Embryonic facial prominence (tissue), 1 donor: ENCODE measurements around the gene GPX4.

Source experiments
- DNase-seq: peaks from one replicate; pipeline ENCODE4 v3.0.0-alpha.2; 2016; ENCODE audit errors: extremely low spot score

Gene GPX4

DNA sequence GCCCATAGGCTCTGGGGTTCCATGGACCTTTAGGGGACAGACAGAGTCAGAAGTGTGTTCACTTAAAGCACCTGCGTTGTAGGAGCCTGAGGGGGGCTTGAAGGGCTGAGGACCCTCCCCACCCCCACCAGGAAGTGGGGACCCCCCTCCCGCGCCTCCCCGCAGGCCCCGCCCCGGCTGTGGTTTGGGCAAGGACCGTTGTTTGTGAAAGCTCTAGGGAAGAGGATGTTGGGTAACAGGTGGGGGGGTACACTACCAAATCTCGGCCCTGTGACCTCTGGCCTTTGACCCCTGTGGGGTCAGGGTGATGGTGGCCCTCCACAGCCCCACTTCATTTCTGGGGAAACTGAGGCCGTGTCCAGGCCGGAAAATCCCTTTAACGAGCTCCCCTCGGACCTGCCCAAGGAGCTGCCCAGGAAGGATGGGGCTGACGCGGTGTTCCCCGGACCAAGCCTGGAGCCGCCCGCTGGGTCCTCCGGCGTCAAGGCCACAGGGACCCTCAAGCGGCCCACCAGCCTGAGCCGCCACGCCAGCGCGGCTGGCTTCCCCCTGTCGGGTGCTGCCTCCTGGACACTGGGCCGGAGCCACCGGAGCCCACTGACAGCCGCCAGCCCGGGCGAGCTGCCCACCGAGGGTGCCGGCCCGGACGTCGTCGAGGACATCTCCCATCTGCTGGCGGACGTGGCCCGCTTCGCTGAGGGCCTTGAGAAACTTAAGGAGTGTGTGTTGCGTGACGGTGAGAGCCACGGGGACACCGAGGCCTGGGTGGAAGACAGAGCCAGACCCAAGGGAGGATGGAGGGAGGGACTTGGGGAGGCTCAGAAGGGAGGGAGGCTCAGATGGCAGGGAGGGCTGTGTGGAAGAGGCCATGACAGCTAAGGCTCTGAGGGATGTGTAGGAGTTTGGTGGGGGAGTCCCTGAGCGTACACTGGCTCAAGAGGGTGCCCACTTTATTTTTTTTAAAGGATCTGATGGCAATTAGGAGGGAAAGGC is 35.5 kb upstream of the GPX4 start:
- DNase-seq = no peak

DNA sequence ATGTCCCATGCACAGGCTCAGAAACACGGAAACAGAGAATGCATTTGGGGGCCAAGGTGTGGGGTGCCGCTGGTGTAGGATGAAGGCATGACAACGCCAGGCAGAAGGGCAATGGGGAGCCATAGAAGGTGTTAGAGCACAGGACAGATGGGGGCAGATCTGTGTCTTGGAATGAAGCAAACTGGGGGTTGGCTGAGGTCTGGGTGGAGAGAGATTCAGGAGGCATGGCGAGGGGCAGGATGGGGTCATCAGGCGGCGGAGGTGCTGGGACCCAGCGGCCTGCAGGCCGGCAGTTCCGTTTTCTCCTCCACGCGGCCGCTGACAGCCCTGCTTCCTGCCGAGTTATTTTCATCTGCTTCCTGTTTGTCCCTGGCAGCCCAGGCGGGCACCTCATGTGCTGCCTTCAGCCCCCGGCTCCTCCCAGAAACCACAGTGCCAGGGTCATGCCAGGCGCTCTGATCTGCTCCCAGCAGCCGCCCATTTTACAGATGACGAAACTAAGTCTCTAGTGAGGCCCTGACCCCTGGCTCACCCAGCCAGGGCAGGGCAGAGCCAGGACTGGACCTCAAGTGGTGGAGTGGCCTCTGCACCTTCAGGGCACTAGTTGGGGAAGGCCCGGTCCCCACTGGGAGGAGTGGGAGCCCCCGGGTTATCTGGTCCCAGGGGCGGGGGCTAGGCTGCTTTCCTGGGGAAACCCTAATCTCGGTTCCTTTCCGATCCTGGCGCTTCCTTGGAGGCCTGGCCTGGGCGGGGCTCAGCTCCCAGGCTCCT is 34.6 kb upstream of the GPX4 start:
- DNase-seq = no peak

DNA sequence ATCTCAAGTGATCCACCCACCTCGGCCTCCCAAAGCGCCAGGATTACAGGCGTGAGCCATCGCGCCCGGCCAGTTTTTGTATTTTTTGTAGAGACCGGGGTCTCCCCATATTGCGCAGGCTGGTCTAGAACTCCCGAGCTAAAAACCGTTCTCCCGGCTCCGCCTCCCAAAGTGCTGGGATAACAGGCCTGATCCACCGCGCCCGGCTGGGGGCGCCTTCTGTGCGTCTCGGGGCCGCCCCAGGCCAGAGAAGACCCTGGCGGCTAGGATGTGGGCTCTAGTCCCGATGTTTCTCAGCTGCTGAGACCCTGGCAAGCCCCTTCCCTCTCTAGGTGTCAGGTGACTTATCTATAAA is 33.2 kb upstream of the GPX4 start:
- no peak for DNase-seq

DNA sequence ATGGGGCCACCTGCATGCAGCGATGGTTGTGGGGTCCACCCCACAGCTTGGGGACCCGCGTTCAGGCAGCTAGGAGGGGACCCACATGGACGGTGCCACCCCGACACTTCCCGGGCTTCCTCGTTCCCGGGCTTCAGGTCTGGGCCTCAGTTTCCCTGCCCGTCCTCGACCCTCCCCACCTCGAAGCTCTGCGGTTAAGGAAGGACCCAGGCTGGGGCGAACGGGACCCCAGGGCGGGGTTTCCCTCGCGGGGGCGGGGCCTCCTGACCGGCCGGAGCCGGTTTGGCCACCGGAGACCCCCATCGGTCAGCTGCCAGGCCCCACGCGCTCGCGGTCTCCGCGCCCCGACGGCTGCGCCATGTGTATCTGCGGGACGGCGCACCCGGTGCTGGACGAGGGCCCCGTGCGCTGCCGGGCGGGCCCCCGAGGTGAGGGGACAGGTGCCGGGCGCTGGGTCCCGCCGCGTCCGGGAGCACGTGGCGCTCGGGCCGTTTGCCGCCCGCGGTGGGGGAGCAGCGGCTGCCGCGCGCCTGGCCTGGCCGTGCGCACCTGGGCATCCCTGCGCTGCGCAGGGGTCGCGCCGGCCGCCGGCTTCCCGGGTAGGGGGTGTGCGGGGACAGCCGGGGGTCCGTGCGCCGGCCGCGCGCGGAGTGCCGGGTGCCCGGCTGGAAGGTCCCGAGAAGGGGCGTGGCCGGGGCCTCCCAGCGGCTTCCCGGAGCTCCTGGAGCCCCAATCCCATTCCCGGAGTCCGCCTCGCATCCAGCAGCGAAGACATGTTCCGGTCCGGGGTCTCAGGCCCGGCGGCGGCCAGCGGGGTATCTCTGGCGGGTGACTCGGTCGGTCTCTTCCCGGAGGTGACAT is 32.6 kb upstream of the GPX4 start:
- DNase-seq = no peak

DNA sequence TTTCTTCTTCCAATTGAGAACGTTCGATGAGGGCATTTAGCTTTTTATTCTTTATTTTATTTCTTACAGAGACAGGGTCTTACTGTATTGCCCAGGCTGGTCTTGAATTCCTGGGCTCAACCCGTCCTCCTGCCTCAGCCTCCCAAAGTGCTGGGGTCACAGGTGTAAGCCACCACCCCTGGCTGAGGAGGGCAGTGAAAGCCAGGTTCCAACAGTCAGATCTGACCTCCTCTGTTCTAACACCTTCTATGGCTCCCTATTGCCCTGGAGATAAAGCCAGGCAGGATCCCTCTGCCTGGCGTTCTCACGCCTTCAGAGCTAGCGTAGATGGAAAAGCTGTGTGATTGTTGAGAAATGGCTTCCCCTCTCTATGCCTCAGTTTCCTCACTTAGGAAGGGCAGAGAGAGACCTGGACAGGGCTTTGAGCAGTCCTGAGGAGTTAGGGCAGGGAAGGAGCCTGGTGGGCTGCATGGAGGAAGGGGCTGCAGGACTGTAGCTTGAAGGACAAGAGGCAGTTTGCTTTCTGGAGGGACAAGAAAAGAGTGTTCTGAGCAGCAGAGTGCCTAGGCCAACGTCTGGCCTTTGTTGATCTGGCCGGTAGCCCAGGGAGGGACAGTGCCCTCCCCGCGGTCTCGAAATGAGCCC is 31.3 kb upstream of the GPX4 start:
- no peak for DNase-seq

DNA sequence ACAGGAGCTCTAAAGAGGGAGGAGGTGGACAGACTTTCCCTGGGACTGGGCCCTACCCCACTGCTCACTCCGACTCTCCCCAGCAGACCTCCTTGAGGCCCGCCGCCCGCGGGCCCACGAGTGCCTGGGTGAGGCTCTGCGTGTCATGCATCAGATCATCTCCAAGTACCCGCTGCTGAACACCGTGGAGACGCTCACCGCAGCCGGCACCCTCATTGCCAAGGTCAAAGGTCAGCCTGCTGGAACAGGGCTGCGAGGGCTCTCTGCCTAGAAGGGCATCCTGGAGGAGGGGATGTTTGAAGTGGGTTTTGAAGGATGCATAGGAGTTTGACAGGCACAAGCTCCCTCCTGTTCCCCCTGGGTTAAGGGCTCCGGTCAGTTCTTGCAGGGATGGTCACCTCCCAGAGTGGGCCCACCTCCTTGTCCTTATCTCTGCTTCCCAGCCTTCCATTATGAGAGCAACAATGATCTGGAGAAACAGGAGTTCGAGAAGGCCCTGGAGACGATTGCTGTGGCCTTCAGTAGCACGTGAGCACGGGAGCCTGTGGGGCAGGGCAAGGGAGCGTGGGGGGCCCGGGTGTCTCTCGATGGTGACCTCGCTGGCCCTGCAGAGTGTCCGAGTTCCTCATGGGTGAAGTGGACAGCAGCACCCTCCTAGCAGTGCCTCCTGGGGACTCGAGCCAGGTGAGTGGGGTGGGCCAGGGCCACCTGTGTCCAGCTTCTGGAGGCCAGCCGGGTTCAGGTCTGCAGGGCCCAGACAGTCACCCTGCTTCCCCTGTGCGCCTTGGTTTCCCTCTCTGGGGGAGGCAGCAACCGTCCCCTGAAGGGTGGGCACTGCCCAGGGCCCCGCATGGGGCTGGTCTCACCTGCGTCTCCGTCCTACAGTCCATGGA is 30.5 kb upstream of the GPX4 start:
- no peak for DNase-seq

DNA sequence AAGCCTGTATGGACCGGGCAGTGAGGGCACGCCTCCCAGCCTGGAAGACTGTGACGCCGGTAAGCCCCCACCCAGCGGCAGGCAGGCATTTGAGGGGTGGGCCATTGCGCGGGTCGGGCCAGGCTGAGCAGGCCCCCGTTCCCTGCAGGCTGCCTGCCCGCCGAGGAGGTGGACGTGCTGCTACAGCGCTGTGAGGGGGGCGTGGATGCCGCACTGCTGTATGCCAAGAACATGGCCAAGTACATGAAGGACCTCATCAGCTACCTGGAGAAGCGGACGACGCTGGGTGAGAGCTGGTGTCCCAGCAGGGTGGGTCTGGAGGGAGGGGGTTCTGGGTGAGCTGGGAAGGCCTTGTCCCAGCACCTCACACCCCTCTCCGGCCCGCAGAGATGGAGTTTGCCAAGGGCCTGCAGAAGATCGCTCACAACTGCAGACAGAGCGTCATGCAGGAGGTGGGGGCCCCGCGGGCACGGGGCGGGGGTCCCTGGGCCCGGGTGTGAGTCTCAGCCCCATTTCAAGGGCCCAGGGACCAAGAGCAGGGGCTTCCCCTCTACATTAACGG is 29.8 kb upstream of the GPX4 start:
- DNase-seq = no peak

DNA sequence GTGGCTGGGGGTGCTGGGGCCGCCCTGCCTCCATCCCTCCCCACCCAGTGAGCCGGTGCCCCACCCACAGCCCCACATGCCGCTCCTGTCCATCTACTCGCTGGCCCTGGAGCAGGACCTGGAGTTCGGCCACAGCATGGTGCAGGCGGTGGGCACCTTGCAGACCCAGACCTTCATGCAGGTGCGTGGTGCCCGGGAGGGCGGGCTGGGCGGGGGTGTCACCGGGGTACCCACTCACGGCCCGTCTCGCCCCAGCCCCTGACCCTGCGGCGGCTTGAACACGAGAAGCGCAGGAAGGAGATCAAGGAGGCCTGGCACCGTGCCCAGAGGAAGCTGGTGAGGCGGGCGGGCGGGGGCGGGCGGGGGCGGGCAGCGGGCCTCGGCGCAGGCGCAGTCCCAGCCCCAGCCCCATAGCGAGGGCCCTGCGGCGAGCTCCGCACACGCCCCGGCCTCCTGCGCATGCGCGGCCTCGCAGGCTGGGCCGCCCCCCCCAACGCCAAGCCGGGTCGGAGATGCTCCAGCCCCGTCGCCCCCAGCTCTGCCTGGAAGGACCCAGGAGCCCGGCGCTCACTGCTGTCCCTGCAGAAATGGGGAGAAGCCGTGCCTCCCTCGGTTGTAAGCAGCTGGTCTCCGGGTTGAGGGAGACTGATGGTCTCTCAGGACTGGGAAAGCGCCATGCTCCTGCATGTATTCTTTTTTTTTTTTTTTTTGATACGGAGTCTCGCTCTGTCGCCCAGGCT is 29.1 kb upstream of the GPX4 start:
- DNase-seq = no peak

DNA sequence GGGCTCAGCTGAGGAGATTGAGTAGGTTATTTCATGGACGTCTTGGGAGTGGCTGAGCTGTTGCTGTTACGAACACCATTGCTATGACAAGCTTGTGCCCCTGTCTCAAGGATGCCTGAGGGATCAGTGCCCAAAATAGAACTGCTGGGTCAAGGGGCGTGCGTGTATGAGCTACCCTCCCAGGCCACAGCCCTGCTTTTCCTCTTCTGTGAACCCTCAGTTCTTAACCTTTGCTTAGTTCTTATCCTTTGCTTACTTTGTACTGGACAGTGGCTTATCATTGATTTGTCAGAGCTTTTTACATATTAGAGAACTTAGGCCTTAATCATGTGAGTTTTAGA is 27.8 kb upstream of the GPX4 start:
- DNase-seq = no peak

DNA sequence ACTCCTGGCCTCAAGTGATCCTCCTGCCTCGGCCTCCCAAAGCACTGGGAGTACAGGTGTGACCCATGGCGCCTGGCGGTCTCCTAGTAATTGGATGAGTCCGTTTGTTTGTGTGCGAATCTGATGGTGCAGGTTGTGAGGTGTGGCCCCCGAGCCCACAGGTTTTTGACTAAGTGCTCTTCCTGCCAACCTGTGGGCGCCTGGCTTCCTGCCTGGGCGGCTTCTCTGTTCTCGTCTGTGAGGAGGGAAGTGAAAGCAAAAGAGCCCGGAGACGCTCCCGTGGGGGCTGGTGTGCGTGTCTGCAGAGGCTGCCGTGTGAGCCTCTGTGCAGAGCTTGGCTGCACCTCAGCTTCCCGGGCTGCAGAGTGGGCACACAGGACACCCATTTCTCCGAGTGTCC is 26.8 kb upstream of the GPX4 start:
- DNase-seq = no peak

DNA sequence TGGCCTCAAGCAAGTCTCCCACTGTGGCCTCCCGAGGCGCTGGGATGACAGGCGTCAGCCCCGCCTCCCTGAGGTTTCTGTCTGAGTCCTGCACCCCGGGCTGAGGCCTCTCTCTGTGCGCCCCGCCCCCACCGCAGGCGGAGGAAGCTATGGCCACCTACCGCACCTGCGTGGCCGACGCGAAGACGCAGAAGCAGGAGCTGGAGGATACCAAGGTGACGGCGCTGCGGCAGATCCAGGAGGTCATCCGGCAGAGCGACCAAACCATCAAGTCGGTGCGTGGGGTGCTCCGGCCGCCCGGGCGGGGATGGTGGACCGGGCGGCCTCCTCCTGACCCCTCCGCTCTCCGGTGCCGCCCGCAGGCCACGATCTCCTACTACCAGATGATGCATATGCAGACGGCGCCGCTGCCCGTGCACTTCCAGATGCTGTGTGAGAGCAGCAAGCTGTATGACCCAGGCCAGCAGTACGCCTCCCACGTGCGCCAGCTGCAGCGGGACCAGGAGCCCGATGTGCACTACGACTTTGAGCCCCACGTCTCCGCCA is 24.2 kb upstream of the GPX4 start:
- no peak for DNase-seq

DNA sequence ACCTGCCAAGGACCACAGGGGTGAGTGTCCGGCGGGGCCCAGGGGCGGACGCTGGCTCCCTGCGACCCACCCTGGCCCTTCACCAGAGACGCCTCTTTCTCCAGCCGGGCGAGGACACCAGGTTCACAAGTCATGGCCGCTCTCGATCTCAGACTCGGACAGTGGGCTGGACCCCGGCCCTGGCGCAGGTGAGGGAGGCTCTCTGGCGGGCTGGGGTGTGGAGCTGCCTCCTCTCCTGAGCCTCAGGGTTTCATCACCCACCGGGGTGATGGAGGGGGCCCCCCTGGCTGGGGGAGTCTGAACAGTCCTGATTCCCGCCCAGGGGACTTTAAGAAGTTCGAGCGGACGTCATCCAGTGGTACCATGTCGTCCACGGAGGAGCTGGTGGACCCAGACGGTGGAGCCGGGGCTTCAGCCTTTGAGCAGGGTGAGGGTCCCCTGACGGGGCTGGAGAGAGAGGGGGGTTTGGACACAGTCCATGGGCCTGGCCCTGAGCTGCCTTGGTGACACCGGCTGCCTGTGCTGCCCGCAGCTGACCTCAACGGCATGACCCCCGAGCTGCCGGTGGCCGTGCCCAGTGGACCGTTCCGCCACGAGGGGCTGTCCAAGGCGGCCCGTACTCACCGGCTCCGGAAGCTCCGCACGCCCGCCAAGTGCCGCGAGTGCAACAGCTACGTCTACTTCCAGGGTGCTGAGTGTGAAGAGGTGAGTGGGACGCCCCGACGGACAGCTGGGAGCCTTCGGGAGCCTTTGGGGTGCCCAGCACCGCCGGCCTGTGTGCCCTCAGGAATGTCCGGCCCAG is 23.2 kb upstream of the GPX4 start:
- DNase-seq = no peak

DNA sequence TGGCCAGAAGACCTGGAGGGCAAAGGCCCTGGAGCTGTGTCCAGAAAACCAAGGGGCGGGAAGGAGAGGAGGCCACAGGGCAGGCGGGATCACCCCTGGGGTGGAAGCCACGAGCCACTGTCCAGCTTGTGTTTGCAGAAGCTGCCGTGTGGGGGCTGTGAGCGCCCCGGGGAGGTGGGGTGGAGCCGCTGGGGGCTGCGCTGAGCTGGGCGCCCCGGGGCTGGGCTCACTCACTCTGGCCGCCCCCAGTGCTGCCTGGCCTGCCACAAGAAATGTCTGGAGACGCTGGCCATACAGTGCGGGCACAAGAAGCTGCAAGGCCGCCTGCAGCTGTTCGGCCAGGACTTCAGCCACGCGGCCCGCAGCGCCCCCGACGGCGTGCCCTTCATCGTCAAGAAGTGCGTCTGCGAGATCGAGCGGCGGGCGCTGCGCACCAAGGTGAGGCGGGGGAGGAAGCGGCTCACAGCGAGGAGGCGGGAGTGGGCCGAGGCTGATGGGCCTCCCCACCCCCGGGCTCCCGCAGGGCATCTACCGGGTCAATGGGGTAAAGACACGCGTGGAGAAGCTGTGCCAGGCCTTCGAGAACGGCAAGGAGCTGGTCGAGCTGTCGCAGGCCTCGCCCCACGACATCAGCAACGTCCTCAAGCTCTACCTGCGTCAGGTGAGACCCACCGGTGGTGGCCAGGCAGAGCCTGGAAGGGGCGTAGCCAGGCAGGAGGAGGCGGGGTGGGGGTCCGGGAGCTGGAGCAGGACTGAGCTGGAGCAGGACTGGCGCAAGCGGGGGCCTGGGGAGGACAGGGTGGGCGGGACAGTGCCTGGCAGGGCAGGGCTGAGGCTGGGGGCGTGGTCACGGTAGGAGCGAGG is 22.3 kb upstream of the GPX4 start:
- no peak for DNase-seq

DNA sequence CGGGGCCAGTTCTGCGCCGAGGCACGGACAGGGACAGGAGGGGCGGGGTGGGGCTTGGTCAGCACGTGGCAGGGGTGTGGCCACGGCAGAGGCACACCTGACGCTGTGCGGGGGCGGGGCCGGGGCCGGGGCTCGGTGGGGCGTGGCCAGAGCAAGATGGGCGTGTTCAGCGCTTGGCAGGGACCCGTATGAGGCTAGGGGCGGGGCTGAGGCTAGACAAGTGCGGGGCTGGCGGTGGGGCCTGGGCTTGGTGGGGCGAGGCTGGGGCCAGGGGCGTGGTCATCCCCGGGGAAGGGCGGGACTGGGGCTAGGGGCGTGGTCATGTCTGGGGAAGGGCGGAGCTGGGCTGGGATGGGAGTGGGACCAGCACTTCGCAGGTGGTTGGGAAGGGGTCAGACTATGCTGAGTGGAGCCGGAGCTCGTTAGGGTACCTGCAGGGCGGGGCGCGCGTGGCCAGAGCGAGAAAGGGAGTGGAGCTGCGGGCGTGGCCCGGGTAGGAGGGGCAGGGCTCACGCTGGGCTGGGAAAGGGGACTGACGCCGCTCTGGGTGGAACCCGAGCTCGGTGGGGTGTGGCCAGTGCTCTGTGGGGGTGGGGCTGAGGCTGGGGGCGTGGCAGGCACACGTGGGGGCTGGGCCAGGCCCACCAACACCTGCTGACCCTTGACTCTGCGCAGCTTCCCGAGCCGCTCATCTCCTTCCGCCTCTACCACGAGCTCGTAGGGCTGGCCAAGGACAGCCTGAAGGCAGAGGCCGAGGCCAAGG is 21.4 kb upstream of the GPX4 start:
- DNase-seq = no peak

DNA sequence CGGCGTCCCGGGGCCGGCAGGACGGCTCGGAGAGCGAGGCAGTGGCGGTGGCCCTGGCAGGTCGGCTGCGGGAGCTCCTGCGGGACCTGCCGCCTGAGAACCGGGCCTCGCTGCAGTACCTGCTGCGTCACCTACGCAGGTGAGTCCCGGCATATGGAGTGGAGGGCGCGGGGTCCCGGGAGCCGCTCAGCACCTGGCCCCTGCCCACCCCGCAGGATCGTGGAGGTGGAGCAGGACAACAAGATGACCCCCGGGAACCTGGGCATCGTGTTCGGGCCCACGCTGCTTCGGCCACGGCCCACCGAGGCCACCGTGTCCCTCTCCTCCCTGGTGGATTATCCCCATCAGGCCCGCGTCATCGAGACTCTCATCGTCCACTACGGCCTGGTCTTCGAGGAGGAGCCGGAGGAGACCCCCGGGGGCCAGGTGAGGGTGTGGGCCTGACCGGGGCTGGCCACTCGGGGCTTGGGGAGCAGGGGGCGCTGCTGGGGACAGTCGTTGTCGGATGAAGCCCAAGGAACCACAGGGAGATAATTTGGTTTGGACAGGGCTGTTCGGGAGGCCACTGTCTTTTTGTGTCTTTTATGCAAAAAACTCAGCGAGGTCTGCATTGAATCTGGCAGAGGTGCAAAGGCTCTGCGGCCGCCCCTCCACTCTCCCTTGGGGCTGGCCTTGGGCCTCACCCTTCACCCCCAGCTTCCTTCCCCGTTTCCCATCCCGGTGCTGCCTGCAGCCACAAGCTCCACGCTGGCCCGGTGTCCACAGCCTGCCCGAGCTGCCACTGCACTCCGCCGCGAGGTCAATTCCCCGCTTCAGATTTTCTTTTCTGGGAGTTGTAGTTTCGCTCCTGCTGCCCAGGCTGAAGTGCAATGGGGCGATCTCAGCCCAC is 20.6 kb upstream of the GPX4 start:
- no peak for DNase-seq
